Activated naive CD4-positive, alpha-beta T cell treated with anti-CD3 and anti-CD28 coated beads, Interleukin-2, amount 10 ng/mL, durations not matched to agents 5 hours and 36 hours (primary cell): ENCODE data around the gene ZNF888. TPM values are rescaled to one million over a fixed set of nuclear protein-coding genes. Genes with fewer than 3 reads are reported as not detected.

Source experiments
- total RNA-seq, 2 experiments: library from RNA; stranded (reverse); gene quantifications; one replicate each; pipeline ENCODE4 v1.2.3, GENCODE V29; 2021

ZNF888 gene
- 1 to 10 TPM; 6.5 to 6.6 TPM for total RNA-seq

DNA sequence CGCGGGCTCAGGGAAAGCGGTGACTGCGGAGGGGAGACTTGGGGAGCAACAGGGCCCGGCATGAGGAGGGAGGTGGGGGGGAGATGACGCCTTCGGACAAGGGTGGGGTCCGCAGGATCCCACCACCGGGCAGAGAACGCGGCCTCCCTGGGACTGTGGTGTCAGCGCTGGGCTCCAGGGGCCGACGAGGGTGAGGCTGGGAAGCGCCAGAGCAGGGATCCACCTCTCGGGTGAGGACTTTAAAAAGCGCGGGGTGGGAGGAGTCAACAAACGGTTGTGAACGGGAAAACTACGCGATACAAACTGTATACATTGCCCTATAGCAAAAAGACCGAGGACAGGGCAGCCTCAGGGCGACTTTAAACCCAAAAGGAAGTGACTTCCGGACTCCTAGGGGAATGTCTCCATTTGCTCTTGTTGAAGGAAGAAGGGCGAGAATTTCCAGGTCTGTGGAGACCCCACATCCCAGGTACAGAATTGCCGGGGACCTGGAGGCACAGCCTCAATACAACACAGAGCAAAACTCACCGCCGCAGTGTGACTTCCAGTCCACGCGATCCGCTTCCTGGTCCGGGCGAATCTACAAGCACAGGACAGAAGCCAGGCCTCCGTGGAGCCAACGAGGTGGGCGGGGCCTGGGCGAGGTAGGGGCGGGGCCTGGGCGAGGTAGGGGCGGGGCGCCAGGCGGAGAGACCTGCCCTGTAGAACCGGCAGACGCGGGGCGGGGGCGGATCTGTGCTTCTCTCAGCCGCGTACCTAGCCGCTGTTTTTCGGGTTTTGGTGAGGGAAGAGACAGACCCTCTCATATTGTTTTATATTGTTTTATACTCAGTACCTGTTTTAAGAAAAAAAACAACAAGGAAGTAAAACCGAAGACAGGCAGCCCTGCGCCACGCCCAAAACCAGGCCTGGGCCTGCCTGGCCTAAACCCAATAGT lies at the start of gene ZNF888:
ZNF888 (minus strand) TSS at position 588 of the 937 bp plus-strand sequence. CDS start 5,555 bp downstream, outside the sequence.

DNA sequence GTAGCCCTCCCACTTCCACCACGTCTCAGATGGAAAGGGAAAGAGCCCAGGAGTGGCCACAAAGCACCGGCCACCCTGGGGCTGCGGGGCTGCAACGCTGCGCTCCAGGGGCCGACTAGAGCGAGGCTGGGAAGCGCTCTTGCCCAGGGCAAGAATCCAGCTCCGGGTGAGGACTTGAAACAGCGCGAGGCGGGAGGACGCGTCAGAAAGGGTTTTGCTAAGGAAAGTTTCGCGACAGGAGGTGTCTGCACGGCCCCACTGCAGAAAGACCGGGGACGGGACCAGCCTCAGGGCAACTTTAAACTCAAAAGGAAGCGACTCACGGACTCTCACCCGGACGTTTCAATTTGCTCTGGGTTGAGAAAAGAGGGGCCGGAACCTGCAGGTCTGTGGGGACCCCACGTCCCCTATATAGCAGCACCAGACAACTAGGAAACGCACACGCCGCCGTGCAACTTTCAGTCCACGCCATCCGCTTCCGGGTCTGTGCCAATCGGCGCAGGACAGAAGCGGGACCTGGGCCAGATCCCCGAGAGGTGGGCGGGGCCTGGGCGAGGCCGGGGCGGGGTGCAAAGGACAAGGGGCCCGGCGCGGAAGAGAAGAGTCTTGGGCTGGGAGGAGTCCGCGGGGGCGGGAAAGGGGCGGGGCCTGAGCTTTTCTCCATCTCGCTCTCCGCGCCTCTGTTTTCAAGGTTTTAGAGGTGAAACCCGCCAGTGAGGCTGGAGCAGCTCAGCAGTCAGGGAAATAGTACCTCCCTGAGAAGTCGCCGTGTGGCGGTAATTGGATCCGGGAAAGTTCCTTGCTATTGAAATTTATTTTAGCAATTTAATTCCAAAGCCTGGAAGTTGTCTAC lies 39.4 kb upstream of the ZNF888 start, which contains the start of gene ZNF816:
ZNF816 (minus strand) TSS at position 488 of the 853 bp plus-strand sequence. CDS start 6,792 bp downstream, outside the sequence.

GRCh38 chr19:52897138-52897935 lies 25.9 kb downstream of the ZNF888 start, which contains the start of gene ZNF320:
TSS of gene ZNF320 (minus strand) at chr19:52897635. CDS start at chr19:52890255, 7,380 bp downstream.

GRCh38 chr19:52857378-52858191 lies 65.6 kb downstream of the ZNF888 start, which contains the start of gene ZNF468:
TSS of gene ZNF468 (minus strand) at chr19:52857619. CDS start at chr19:52854272, 3,347 bp downstream.

Other genes starting within 250 kb of the ZNF888 start
- 10 to 100 TPM; 32.5 to 35.0 TPM for gene ZNF611, start 188.4 kb downstream of the ZNF888 start, total RNA-seq
- gene ZNF600, start 136.6 kb downstream of the ZNF888 start, total RNA-seq: 10 to 100 TPM; 19.0 to 19.4 TPM
- gene ZNF28, start 101.8 kb downstream of the ZNF888 start, total RNA-seq: 10 to 100 TPM; 24.6 to 27.6 TPM
- 10 to 100 TPM; 16.8 TPM for gene ZNF468, start 65.8 kb downstream of the ZNF888 start, total RNA-seq
- gene ZNF320, start 25.8 kb downstream of the ZNF888 start, total RNA-seq: 1 to 10 TPM; 4.6 to 5.6 TPM
- gene ZNF816, start 39.5 kb upstream of the ZNF888 start, total RNA-seq: 10 to 100 TPM; 13.0 to 14.3 TPM
- gene ERVV-1, start 90.5 kb upstream of the ZNF888 start, total RNA-seq: not detected
- gene ERVV-2, start 121.3 kb upstream of the ZNF888 start, total RNA-seq: not detected
- 10 to 100 TPM; 51.8 to 54.1 TPM for gene ZNF160, start 180.0 kb upstream of the ZNF888 start, total RNA-seq
- 1 to 10 TPM in 1 of 2 experiments, under 1 TPM in 1; 0.58 to 1.1 TPM for gene ZNF415, start 209.5 kb upstream of the ZNF888 start, total RNA-seq
- gene ZNF347, start 235.6 kb upstream of the ZNF888 start, total RNA-seq: 10 to 100 TPM; 10.2 to 12.9 TPM